Karpas-422 (cell line): ENCODE results near the gene CDK14. TPM values are rescaled to one million over a fixed set of nuclear protein-coding genes. Genes with fewer than 3 reads are reported as not detected.

Experiments
- DNase-seq: peaks from one replicate; pipeline ENCODE4 v3.0.0-alpha.2; 2015
- H2AFZ ChIP-seq: fragments of 200-600 bp; sonication (generic); 2 replicates; pipeline ENCODE4 v1.6.1; 2014; ENCODE audit warnings: antibody characterized with exemption, low read length, mixed read lengths
- H3K27ac ChIP-seq: fragments of 200-600 bp; sonication (generic); 2 replicates; pipeline ENCODE4 v1.5.1; 2014; ENCODE audit warnings: mild to moderate bottlenecking, low read length, moderate library complexity
- H3K27me3 ChIP-seq: fragments of 200-600 bp; sonication (generic); 2 replicates; pipeline ENCODE4 v1.6.1; 2014; ENCODE audit warnings: low read length, mixed read lengths
- H3K36me3 ChIP-seq: fragments of 200-600 bp; sonication (generic); 2 replicates; pipeline ENCODE4 v1.6.1; 2014; ENCODE audit warnings: low read length, mixed read lengths; ENCODE audit not compliant: insufficient read depth
- H3K4me1 ChIP-seq: fragments of 200-600 bp; sonication (generic); 2 replicates; pipeline ENCODE4 v1.6.1; 2014; ENCODE audit warnings: mild to moderate bottlenecking, low read length, mixed read lengths
- H3K4me2 ChIP-seq: fragments of 200-600 bp; sonication (generic); 2 replicates; pipeline ENCODE4 v1.6.1; 2014; ENCODE audit warnings: low read length, low read depth, mild to moderate bottlenecking; ENCODE audit not compliant: poor library complexity, severe bottlenecking
- H3K4me3 ChIP-seq: fragments of 200-600 bp; sonication (generic); 2 replicates; pipeline ENCODE4 v1.5.1; 2014; ENCODE audit warnings: mild to moderate bottlenecking, antibody characterized with exemption, low read length, mixed read lengths
- H3K79me2 ChIP-seq: fragments of 200-600 bp; sonication (generic); 2 replicates; pipeline ENCODE4 v1.6.1; 2014; ENCODE audit warnings: mild to moderate bottlenecking, low read length, mixed read lengths
- H3K9ac ChIP-seq: fragments of 200-600 bp; sonication (generic); 2 replicates; pipeline ENCODE4 v1.6.0; 2014; ENCODE audit warnings: low read length
- H3K9me2 ChIP-seq: fragments of 200-600 bp; sonication (generic), shearing (Covaris generic); replicated peaks from 2 replicates; pipeline ENCODE4 v1.6.0; 2014; ENCODE audit warnings: mild to moderate bottlenecking, low read length, moderate library complexity; ENCODE audit not compliant: insufficient read depth
- H3K9me3 ChIP-seq: fragments of 300-700, 200-600 bp; sonication (generic); 2 replicates; pipeline ENCODE4 v1.6.1; 2014; ENCODE audit warnings: low read length, mixed read lengths
- H4K20me1 ChIP-seq: fragments of 200-600 bp; sonication (generic); 2 replicates; pipeline ENCODE4 v1.6.1; 2014; ENCODE audit warnings: mild to moderate bottlenecking, antibody characterized with exemption, low read length, low read depth; ENCODE audit not compliant: insufficient read depth
- total RNA-seq: library from RNA; depleted of rRNA; stranded (reverse); fragments of >200 nt; shearing (Covaris generic); gene quantifications from 2 replicates; pipeline ENCODE4 v1.2.3, GENCODE V29; 2014; ENCODE audit warnings: low replicate concordance

The CDK14 gene
- total RNA-seq, 1 experiment from 2014 or later: 121 TPM

DNA sequence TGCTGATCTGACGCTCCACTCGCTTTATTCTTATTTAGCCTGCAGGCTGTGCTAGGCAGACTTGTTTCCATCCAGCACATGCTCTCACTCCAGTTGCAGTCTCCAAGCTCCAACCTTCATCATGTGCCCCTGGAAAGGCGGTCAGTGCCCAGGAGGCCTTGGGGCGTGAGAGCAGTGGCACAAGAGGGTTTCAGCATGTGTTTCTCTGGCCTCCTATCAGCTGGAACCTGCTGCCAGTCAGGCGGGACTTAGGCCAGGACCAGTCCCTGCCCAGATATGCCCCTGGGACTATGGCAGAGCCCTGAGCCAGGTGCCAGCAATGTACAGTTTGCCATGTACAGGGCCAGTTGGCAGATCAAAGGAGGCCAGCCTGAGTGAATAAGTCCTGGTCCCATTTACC, 337.9 kb downstream of the CDK14 start:
- DNase-seq: no peak
- no peak overlapping the region for H3K9ac ChIP-seq
- no peak overlapping the region for H3K4me2 ChIP-seq
- H4K20me1 ChIP-seq: no peaks in the 10 kb centered on the region
- peaks cover 72% of the 10 kb centered on the region for H3K79me2 ChIP-seq
- H3K4me3 ChIP-seq: no peak overlapping the region
- no peaks in the 10 kb centered on the region for H3K36me3 ChIP-seq
- H2AFZ ChIP-seq: no peak overlapping the region
- no peaks in the 10 kb centered on the region for H3K27me3 ChIP-seq
- H3K9me3 ChIP-seq: no peaks in the 10 kb centered on the region
- no peaks in the 10 kb centered on the region for H3K9me2 ChIP-seq
- no peak overlapping the region for H3K27ac ChIP-seq
- H3K4me1 ChIP-seq: peaks cover 23% of the 10 kb centered on the region

- Histone ChIP-seq H3K4me3 (no peak overlapping the region), H3K9me3 (no peaks in the 10 kb centered on the region), H3K4me2 (no peak overlapping the region), H3K36me3 (no peaks in the 10 kb centered on the region), H3K9me2 (no peaks in the 10 kb centered on the region), H3K79me2 (peaks cover 44% of the 10 kb centered on the region), H3K9ac (no peak overlapping the region), H4K20me1 (no peaks in the 10 kb centered on the region), H3K27ac (no peak overlapping the region), H3K27me3 (no peaks in the 10 kb centered on the region), H3K4me1 (no peaks in the 10 kb centered on the region), H2AFZ (no peak overlapping the region)
- no peak for DNase-seq
Observed at GRCh38 chr7:90938371-90938770, 342.2 kb downstream of the CDK14 start.

GRCh38 chr7:90939666-90940065, 343.5 kb downstream of the CDK14 start:
- no peaks in the 10 kb centered on the region for H3K9me2 ChIP-seq
- H3K9me3 ChIP-seq: no peaks in the 10 kb centered on the region
- no peak overlapping the region for H2AFZ ChIP-seq
- DNase-seq: no peak
- no peaks in the 10 kb centered on the region for H3K36me3 ChIP-seq
- no peak overlapping the region for H3K27ac ChIP-seq
- no peak overlapping the region for H3K4me2 ChIP-seq
- H3K27me3 ChIP-seq: no peaks in the 10 kb centered on the region
- no peaks in the 10 kb centered on the region for H3K4me1 ChIP-seq
- peaks cover 45% of the 10 kb centered on the region for H3K79me2 ChIP-seq
- no peak overlapping the region for H3K4me3 ChIP-seq
- no peaks in the 10 kb centered on the region for H4K20me1 ChIP-seq
- no peak overlapping the region for H3K9ac ChIP-seq

DNA sequence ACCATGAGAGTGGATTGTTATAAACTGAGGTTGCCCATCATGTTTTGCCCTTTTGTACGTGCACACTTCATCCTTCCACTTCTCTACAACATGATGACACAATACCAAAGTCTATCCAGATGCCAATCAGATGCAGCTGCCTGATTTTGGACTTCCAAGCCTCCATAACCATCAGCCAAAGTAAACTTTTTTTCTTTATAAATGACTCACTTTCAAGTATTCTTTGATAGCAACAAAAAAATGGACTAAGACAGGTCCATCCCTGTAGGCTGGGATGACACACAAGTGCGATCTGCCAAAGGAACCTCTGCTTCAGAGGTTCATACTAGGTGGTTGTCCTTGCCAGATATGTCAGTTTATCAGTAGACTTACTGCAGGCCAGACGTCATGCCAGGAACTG, 347.9 kb downstream of the CDK14 start:
- Histone ChIP-seq H3K79me2 (peaks cover 50% of the 10 kb centered on the region), H3K9ac (no peak overlapping the region), H3K4me2 (no peak overlapping the region), H2AFZ (no peak overlapping the region), H3K4me3 (no peak overlapping the region), H3K9me2 (no peaks in the 10 kb centered on the region), H3K27me3 (no peaks in the 10 kb centered on the region), H3K4me1 (peaks cover 7% of the 10 kb centered on the region; the same call in 1 of the 2 replicates), H3K9me3 (no peaks in the 10 kb centered on the region), H3K27ac (no peak overlapping the region), H4K20me1 (no peaks in the 10 kb centered on the region), H3K36me3 (no peaks in the 10 kb centered on the region)
- no peak for DNase-seq

DNA sequence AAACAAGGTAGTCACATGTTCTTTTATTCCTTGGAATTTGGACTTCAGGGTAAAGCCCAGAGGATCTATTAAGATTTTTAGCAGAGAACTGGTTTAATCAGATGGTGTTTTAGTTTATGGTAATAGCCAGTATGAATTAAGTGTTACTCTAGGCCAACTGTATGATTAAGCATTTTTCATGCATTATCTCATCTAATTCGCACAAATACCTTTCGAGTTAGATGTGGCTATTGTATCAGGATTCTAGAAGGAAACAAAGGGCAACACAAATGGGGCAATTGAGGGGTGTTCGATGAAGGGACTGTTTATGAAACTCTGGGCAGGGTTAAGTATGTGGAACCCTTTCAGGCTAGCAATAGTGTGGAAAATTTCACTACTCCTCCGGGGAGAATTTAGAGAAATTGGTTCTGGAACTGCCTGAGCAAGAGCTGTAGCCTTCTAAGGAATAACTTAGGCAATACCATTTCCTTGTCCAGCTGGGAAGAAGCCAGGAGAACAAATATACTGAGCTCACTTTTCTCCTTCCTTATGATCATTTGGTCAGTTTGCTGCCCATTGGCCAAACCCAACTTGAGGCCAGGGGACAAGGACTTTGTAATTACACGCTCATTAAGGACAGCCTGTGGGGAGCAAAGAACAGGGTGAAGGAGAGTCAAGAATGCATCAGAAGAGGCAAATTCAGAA, 349.1 kb downstream of the CDK14 start:
- Histone ChIP-seq H3K9me2 (no peaks in the 10 kb centered on the region), H2AFZ (no peak overlapping the region), H3K9me3 (no peaks in the 10 kb centered on the region), H3K9ac (no peak overlapping the region), H3K27ac (no peak overlapping the region), H3K27me3 (no peaks in the 10 kb centered on the region), H3K4me3 (no peak overlapping the region), H3K4me2 (no peak overlapping the region), H3K79me2 (peaks cover 45% of the 10 kb centered on the region), H3K4me1 (peaks cover 7% of the 10 kb centered on the region; the same call in 1 of the 2 replicates), H3K36me3 (no peaks in the 10 kb centered on the region), H4K20me1 (no peaks in the 10 kb centered on the region)
- DNase-seq: no peak

DNA sequence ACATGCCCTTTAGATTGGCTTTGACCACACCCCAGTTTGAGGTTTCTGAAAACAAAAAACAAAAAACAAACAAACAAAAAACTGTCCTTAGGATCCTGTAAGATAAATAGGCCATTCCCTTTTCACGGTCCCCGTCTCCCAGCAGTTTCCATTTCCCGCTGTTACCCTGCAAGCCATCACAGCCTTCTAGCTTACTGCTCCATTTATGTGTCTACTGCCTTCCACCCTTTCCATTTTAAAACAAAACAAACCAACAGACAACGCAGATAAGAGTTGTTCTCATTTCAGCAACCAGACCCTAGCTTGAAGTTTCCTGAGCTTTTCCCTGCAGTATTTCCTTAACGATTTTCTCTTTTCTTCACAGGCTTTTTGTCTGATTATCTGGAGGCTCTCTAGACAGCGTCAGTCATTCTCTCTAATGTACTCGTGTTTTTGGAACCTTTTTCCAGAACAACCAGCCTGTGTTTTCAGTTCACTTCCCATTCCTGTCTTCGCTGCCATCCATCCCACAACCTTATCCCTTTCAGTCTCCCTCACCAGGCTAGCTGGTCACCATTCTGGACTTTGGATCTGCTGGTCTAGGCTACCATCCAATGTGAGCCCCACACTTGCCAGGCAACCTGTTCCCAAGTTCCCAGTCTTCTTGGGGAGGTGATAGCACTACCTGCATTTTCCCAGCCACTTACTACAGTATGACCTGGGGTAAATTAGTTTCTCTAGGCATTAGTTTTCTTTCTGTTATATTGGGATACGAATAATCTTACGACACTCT, 350.8 kb downstream of the CDK14 start:
- H3K27ac ChIP-seq: no peak overlapping the region
- DNase-seq: no peak
- H3K4me1 ChIP-seq: peaks cover 7% of the 10 kb centered on the region; the same call in 1 of the 2 replicates
- H3K9ac ChIP-seq: no peak overlapping the region
- no peaks in the 10 kb centered on the region for H3K36me3 ChIP-seq
- no peaks in the 10 kb centered on the region for H3K9me2 ChIP-seq
- H3K27me3 ChIP-seq: no peaks in the 10 kb centered on the region
- H3K4me2 ChIP-seq: no peak overlapping the region
- peaks cover 41% of the 10 kb centered on the region for H3K79me2 ChIP-seq
- no peak overlapping the region for H2AFZ ChIP-seq
- H4K20me1 ChIP-seq: no peaks in the 10 kb centered on the region
- no peak overlapping the region for H3K4me3 ChIP-seq
- H3K9me3 ChIP-seq: no peaks in the 10 kb centered on the region

DNA sequence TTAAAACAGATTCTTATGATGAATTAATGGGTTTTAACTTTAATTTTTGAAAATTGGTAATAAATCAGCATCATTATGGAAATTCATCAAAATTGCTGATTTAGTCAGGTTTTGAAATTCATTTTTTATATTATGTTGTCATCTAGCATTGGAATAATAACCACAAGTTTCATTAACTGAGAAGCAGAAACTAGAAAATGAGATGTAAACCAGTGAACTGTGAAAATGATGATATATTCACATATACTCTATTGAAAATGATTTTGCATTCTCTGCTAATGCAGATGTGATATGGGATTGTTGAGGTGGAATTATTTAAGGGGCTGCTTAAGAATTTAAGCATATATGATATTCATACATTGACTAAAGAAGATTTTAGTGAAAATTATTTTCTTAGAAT, 352.0 kb downstream of the CDK14 start:
- Histone ChIP-seq H3K27ac (no peak overlapping the region), H3K4me2 (no peak overlapping the region), H3K9me3 (no peaks in the 10 kb centered on the region), H3K9me2 (no peaks in the 10 kb centered on the region), H3K4me1 (peaks cover 7% of the 10 kb centered on the region; the same call in 1 of the 2 replicates), H4K20me1 (no peaks in the 10 kb centered on the region), H3K9ac (no peak overlapping the region), H3K27me3 (no peaks in the 10 kb centered on the region), H3K4me3 (no peak overlapping the region), H3K36me3 (no peaks in the 10 kb centered on the region), H2AFZ (no peak overlapping the region), H3K79me2 (peaks cover 38% of the 10 kb centered on the region)
- DNase-seq: no peak

DNA sequence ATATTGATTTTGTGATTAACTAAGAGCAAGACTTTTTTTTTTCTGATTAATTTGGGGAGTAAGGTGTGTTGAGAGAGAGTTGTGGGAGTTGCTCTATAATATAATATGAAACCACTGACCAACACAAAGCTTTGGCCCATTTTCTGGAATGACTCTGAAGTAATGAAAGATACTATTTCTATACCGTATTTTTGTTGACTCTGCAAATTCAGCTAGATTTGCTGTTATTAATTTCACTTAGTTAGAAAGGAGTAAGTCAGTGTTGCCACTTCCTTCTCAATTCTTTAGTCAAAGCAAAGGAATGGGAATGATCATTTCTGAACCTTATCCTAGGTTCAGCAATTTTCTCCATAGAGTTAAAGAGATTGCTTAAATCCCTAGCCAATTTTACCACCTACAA, 355.1 kb downstream of the CDK14 start:
- H2AFZ ChIP-seq: no peak overlapping the region
- no peak overlapping the region for H3K4me3 ChIP-seq
- no peak for DNase-seq
- no peak overlapping the region for H3K9ac ChIP-seq
- no peaks in the 10 kb centered on the region for H3K9me3 ChIP-seq
- peaks cover 7% of the 10 kb centered on the region; the same call in 1 of the 2 replicates for H3K4me1 ChIP-seq
- H3K36me3 ChIP-seq: peaks cover 7% of the 10 kb centered on the region; the same call in 1 of the 2 replicates
- peaks cover 17% of the 10 kb centered on the region for H3K79me2 ChIP-seq
- no peaks in the 10 kb centered on the region for H4K20me1 ChIP-seq
- no peak overlapping the region for H3K27ac ChIP-seq
- no peaks in the 10 kb centered on the region for H3K9me2 ChIP-seq
- H3K27me3 ChIP-seq: no peaks in the 10 kb centered on the region
- no peak overlapping the region for H3K4me2 ChIP-seq
